GM12878 (cell line): ENCODE data around the gene ATL1. TPM values are rescaled to one million over a fixed set of nuclear protein-coding genes. Genes with fewer than 3 reads are reported as not detected.

Experiments
- ATAC-seq: fragments of 200-7000 bp; cut with Tn5 transposase; 3 replicates; pipeline ENCODE4 v1.9.1; 2020; ENCODE audit warnings: mild to moderate bottlenecking, moderate library complexity
- BruUV-seq: library from RNA; stranded (reverse); fragments of 400-500 nt; replicated peaks from 2 replicates; lab custom pipeline; 2021; lab: Mats Ljungman, UMichigan
- CTCF ChIA-PET: fragments of 300-600 bp; sonication (Branson Sonifier 250); formaldehyde crosslinking; extraction: SDS; loops from one replicate; lab custom pipeline; 2021; ENCODE audit warnings: inconsistent platforms; lab: Yijun Ruan, JAX
- POLR2A ChIA-PET: fragments of 350-600 bp; formaldehyde crosslinking; extraction: SDS; loops from one replicate; lab custom pipeline; 2021; ENCODE audit warnings: inconsistent platforms; lab: Charles Lee
- RAD21 ChIA-PET: fragments of 300-600 bp; sonication (Branson Sonifier 250); formaldehyde crosslinking; loops from one replicate; lab custom pipeline; 2023; ENCODE audit warnings: antibody characterized with exemption; ENCODE audit not compliant: unreplicated experiment; lab: Charles Lee
- SMC1A ChIA-PET: fragments of 300-600 bp; sonication (Branson Sonifier 250); formaldehyde crosslinking; loops from one replicate; lab custom pipeline; 2023; ENCODE audit not compliant: unreplicated experiment, uncharacterized antibody; lab: Charles Lee
- DNase-seq: peaks from one replicate; pipeline ENCODE4 v3.0.0-alpha.2; 2011; ENCODE audit warnings: low read depth, low spot score
- FAIRE-seq: peaks from 3 replicates; lab custom pipeline; 2011; peaks lifted over from hg19 to GRCh38; lab: Jason Lieb, UNC
- H2AFZ ChIP-seq: 2 replicates; pipeline ENCODE4 v1.6.0; 2011; ENCODE audit warnings: low read depth, low read length, control low read depth; ENCODE audit not compliant: control insufficient read depth
- H3K27ac ChIP-seq: 2 replicates; pipeline ENCODE4 v1.5.1; 2011; ENCODE audit warnings: control low read depth; ENCODE audit not compliant: control insufficient read depth, insufficient read depth
- H3K27me3 ChIP-seq, 2 experiments: replicated peaks in 1 of 2; 2 replicates each; pipeline versions ENCODE4 v1.6.0 to v1.6.1; 2011; ENCODE audit warnings: low read length in 1 of 2; ENCODE audit not compliant: control insufficient read depth in 2 of 2, insufficient read depth in 2 of 2
- H3K36me3 ChIP-seq, 2 experiments: 2 replicates each; pipeline ENCODE4 v1.5.1; 2011; ENCODE audit warnings: low read length in 1 of 2; ENCODE audit not compliant: control insufficient read depth in 2 of 2, insufficient read depth in 2 of 2
- H3K4me1 ChIP-seq: 2 replicates; pipeline ENCODE4 v1.6.1; 2011; ENCODE audit warnings: mild to moderate bottlenecking, low read length, moderate library complexity, mixed read lengths; ENCODE audit not compliant: control insufficient read depth, insufficient read depth
- H3K4me2 ChIP-seq: 2 replicates; pipeline ENCODE4 v1.6.0; 2011; ENCODE audit warnings: control low read depth; ENCODE audit not compliant: control insufficient read depth, insufficient read depth
- H3K4me3 ChIP-seq: fragments of 200-600 bp; sonication (generic); 2 replicates; pipeline ENCODE4 v1.5.1; 2016
- H3K79me2 ChIP-seq: 2 replicates; pipeline ENCODE4 v1.6.0; 2011; ENCODE audit warnings: low read length; ENCODE audit not compliant: control insufficient read depth, insufficient read depth
- H3K9ac ChIP-seq: 2 replicates; pipeline ENCODE4 v1.8.0; 2011; ENCODE audit warnings: low read length, control low read depth, mixed read lengths; ENCODE audit not compliant: control insufficient read depth, insufficient read depth
- H3K9me3 ChIP-seq: replicated peaks from 3 replicates; pipeline ENCODE4 v1.5.1; 2011; ENCODE audit warnings: mild to moderate bottlenecking, low read length; ENCODE audit not compliant: control insufficient read depth, insufficient read depth
- H4K20me1 ChIP-seq: 2 replicates; pipeline ENCODE4 v1.6.0; 2011; ENCODE audit not compliant: control insufficient read depth, insufficient read depth
- BACH1 ChIP-seq: fragments of 450-650 bp; IDR thresholded peaks from 2 replicates; pipeline ENCODE4 v1.6.1; 2017; ENCODE audit warnings: mild to moderate bottlenecking, borderline replicate concordance
- CBX5 ChIP-seq: sonication (generic); IDR thresholded peaks from 2 replicates; pipeline ENCODE4 v1.6.1; 2016; ENCODE audit warnings: low read depth, moderate library complexity, mild to moderate bottlenecking, inconsistent platforms
- EP300 ChIP-seq, 2 experiments: fragments of 150-350 bp in 1 of 2; IDR thresholded peaks; 2 replicates each; pipeline ENCODE4 v1.6.1; 2011 to 2012; ENCODE audit warnings: low read depth in 2 of 2, low read length in 2 of 2, borderline replicate concordance in 1 of 2, improper control_type of control experiment in 1 of 2, inconsistent platforms in 1 of 2; ENCODE audit not compliant: control insufficient read depth in 1 of 2
- ETV6 ChIP-seq, 2 experiments: fragments of 450-650 bp in 1 of 2; IDR thresholded peaks in 1 of 2; conservative IDR thresholded peaks in 1 of 2; 2 replicates each; pipeline ENCODE4 v1.6.1; 2014; ENCODE audit warnings: antibody characterized with exemption in 1 of 2, borderline replicate concordance in 1 of 2, low read depth in 1 of 2, mild to moderate bottlenecking in 1 of 2, moderate library complexity in 1 of 2
- EZH2 ChIP-seq: IDR thresholded peaks from 2 replicates; pipeline ENCODE4 v1.6.1; 2012; ENCODE audit warnings: low read depth, mild to moderate bottlenecking, control low read depth, inconsistent platforms, low read length, borderline replicate concordance; ENCODE audit not compliant: control insufficient read depth
- FOXK2 ChIP-seq: fragments of 450-650 bp; IDR thresholded peaks from 2 replicates; pipeline ENCODE4 v1.6.1; 2017; ENCODE audit warnings: mild to moderate bottlenecking, moderate library complexity
- SMAD1 ChIP-seq: fragments of 450-650 bp; IDR thresholded peaks from 2 replicates; pipeline ENCODE4 v1.6.1; 2018; ENCODE audit warnings: mild to moderate bottlenecking, low read depth; ENCODE audit not compliant: partially characterized antibody
- SREBF1 ChIP-seq: IDR thresholded peaks from 2 replicates; pipeline ENCODE4 v1.6.1; 2012; ENCODE audit warnings: mild to moderate bottlenecking, low read length
- SREBF2 ChIP-seq: IDR thresholded peaks from 2 replicates; pipeline ENCODE4 v1.6.1; 2012; ENCODE audit warnings: mild to moderate bottlenecking, low read length
- STAT1 ChIP-seq: fragments of 450-650 bp; conservative IDR thresholded peaks from 2 replicates; pipeline ENCODE4 v1.6.1; 2014; ENCODE audit warnings: antibody characterized with exemption, mild to moderate bottlenecking
- YY1 ChIP-seq: IDR thresholded peaks from 2 replicates; pipeline ENCODE4 v1.6.1; 2011; ENCODE audit warnings: low read depth, mild to moderate bottlenecking, low read length
- ZNF207 ChIP-seq: fragments of 450-650 bp; IDR thresholded peaks from 2 replicates; pipeline ENCODE4 v1.6.1; 2014; ENCODE audit warnings: antibody characterized with exemption, mild to moderate bottlenecking, borderline replicate concordance
- ZNF217 ChIP-seq: fragments of 450-650 bp; IDR thresholded peaks from 2 replicates; pipeline ENCODE4 v1.6.1; 2017; ENCODE audit warnings: antibody characterized with exemption, mild to moderate bottlenecking
- ZNF274 ChIP-seq: IDR thresholded peaks from one replicate; pipeline ENCODE4 v1.8.0; 2011; ENCODE audit not compliant: insufficient read length, insufficient read depth
- ZZZ3 ChIP-seq: IDR thresholded peaks from 2 replicates; pipeline ENCODE4 v1.6.1; 2011; ENCODE audit warnings: low read depth; ENCODE audit not compliant: control insufficient read depth, insufficient read length
- WGBS: methylation state at CpG from one replicate; pipeline ENCODE4 v1.1.6; 2016; ENCODE audit warnings: low lambda C conversion rate; ENCODE audit not compliant: insufficient replicate concordance, insufficient coverage; ENCODE audit errors: missing lambda C conversion rate; 5-methylcytosine and 5-hydroxymethylcytosine counted together
- in situ Hi-C: fragments of 300-500 bp; cut with MboI; formaldehyde crosslinking; loops from 9 replicates; pipeline ENCODE4 v1.14.3; 2018; ENCODE audit warnings: mixed read lengths
- intact Hi-C: fragments of 100-400 bp; cut with micrococcal nuclease; formaldehyde crosslinking; loops from one replicate; pipeline ENCODE4 v1.14.2; 2022; ENCODE audit not compliant: unreplicated experiment
- polyA plus RNA-seq, 11 experiments: library from polyadenylated mRNA; depleted of rRNA in 4 of 11; unstranded in 6 of 11; stranded (reverse) in 5 of 11; fragments of >200 nt; fragmentation: Nextera tagmentation in 4 of 11; fragmentation: Illumina TruSeq in 1 of 11; extraction: Ambion mirVana in 4 of 11; extraction: Trizol in 1 of 11; gene quantifications; 1 replicate in 1 of 11; 2 replicates in 10 of 11; pipeline versions ENCODE4 v1.2.1 to v1.2.3, GENCODE V29; 2011 to 2016; ENCODE audit warnings: inconsistent platforms in 2 of 11, missing spikeins in 2 of 11, low read depth in 1 of 11
- total RNA-seq, 4 experiments: library from RNA; depleted of rRNA in 3 of 4; stranded (reverse); fragments of >200 nt in 3 of 4; fragmentation: Illumina TruSeq in 1 of 4; extraction: Trizol in 1 of 4; gene quantifications; 2 replicates each; pipeline versions ENCODE4 v1.2.1 to v1.2.3, GENCODE V29; 2013 to 2021
- TF ChIP-seq, protein P1 (sequence below): fragments of 450-650 bp; formaldehyde crosslinking; IDR thresholded peaks from 2 replicates; pipeline ENCODE4 v1.4.0; 2022; ENCODE audit warnings: mild to moderate bottlenecking, moderate library complexity
- TF ChIP-seq, protein P2 (sequence below): fragments of 450-650 bp; IDR thresholded peaks from 2 replicates; pipeline ENCODE4 v1.6.1; 2017; ENCODE audit warnings: mild to moderate bottlenecking, moderate library complexity

ATL1 gene
- total and polyA plus RNA-seq, 10 of the 15 experiments (the other 5 are each of a cell fraction or from before 2014, with no cell fraction given): 0.11 to 1.2 (median 0.58) TPM; not detected in 1

DNA sequence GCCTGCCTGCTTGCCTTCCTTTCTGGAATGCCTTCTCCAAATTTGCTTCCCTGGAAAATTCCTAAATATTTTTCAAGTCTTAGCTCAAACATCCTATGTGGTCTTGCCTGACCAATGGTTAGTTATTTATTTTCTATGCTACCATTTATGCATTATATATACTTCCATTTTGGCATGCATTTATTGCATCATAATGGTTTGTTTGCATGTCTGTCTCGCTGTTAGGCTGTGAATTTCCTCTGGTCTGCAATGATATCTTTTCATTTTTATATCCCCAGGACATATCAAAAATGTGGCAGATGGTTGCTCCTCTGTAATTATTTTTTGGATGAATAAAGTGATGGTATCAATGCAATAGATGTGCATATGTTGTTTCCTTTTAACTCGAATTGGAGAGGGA, 30.5 kb downstream of the ATL1 start:
- intact Hi-C loops: no loop called here
- Histone ChIP-seq H3K4me3 (no peak overlapping the region), H3K79me2 (no peaks in the 10 kb centered on the region), H3K4me2 (no peak overlapping the region), H2AFZ (no peak overlapping the region), H3K36me3 (no peaks in the 10 kb centered on the region), H3K27ac (no peak overlapping the region), H3K4me1 (no peaks in the 10 kb centered on the region), H3K9ac (no peak overlapping the region), H3K27me3 (no peaks in the 10 kb centered on the region), H4K20me1 (no peaks in the 10 kb centered on the region), H3K9me3 (no peaks in the 10 kb centered on the region)
- ChIA-PET POLR2A (no interaction called here), CTCF (interaction anchor here (0.8 to 1.3 kb wide), 4 partner anchors 10 to 187 kb away, joined by 3 to 4 read pairs (median 3); no protein-coding TSS in a partner anchor), RAD21 (no interaction called here), SMC1A (interaction anchor here (0.9 to 1.7 kb wide), 3 partner anchors 11 to 87 kb away, joined by 3 to 5 read pairs (median 3); no protein-coding TSS in a partner anchor)
- ATAC-seq (no peak), DNase-seq (no peak), FAIRE-seq (no peak)
- no TSS peak for BruUV-seq
- in situ Hi-C loops: no loop called here
- 12% methylated on average over 2 of the region's 2 CpGs for WGBS
- no peak for TF ChIP-seq CBX5
- TF ChIP-seq ZNF217: no peak
- TF ChIP-seq ETV6 (conservative IDR thresholded peaks at IDR 0.05 in 1 of 2, IDR thresholded peaks at IDR 0.05 in 1 of 2; ENCODE audit: borderline replicate concordance in 1 of 2, low read depth in 1 of 2): no peak
- no peak for TF ChIP-seq ZNF274
- no peak for TF ChIP-seq ZZZ3
- no peak for TF ChIP-seq YY1
- TF ChIP-seq, protein P1, sequence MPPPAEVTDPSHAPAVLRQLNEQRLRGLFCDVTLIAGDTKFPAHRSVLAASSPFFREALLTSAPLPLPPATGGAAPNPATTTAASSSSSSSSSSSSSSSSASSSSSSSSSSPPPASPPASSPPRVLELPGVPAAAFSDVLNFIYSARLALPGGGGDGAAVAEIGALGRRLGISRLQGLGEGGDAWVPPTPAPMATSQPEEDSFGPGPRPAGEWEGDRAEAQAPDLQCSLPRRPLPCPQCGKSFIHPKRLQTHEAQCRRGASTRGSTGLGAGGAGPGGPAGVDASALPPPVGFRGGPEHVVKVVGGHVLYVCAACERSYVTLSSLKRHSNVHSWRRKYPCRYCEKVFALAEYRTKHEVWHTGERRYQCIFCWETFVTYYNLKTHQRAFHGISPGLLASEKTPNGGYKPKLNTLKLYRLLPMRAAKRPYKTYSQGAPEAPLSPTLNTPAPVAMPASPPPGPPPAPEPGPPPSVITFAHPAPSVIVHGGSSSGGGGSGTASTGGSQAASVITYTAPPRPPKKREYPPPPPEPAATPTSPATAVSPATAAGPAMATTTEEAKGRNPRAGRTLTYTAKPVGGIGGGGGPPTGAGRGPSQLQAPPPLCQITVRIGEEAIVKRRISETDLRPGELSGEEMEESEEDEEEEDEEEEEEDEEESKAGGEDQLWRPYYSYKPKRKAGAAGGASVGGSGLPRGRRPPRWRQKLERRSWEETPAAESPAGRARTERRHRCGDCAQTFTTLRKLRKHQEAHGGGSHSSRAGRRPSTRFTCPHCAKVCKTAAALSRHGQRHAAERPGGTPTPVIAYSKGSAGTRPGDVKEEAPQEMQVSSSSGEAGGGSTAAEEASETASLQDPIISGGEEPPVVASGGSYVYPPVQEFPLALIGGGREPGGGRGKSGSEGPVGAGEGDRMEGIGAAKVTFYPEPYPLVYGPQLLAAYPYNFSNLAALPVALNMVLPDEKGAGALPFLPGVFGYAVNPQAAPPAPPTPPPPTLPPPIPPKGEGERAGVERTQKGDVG: no peak
- TF ChIP-seq SMAD1: no peak
- no peak for TF ChIP-seq STAT1
- TF ChIP-seq SREBF2: no peak
- TF ChIP-seq, protein P2, sequence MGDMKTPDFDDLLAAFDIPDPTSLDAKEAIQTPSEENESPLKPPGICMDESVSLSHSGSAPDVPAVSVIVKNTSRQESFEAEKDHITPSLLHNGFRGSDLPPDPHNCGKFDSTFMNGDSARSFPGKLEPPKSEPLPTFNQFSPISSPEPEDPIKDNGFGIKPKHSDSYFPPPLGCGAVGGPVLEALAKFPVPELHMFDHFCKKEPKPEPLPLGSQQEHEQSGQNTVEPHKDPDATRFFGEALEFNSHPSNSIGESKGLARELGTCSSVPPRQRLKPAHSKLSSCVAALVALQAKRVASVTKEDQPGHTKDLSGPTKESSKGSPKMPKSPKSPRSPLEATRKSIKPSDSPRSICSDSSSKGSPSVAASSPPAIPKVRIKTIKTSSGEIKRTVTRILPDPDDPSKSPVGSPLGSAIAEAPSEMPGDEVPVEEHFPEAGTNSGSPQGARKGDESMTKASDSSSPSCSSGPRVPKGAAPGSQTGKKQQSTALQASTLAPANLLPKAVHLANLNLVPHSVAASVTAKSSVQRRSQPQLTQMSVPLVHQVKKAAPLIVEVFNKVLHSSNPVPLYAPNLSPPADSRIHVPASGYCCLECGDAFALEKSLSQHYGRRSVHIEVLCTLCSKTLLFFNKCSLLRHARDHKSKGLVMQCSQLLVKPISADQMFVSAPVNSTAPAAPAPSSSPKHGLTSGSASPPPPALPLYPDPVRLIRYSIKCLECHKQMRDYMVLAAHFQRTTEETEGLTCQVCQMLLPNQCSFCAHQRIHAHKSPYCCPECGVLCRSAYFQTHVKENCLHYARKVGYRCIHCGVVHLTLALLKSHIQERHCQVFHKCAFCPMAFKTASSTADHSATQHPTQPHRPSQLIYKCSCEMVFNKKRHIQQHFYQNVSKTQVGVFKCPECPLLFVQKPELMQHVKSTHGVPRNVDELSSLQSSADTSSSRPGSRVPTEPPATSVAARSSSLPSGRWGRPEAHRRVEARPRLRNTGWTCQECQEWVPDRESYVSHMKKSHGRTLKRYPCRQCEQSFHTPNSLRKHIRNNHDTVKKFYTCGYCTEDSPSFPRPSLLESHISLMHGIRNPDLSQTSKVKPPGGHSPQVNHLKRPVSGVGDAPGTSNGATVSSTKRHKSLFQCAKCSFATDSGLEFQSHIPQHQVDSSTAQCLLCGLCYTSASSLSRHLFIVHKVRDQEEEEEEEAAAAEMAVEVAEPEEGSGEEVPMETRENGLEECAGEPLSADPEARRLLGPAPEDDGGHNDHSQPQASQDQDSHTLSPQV: no peak
- no peak for TF ChIP-seq ZNF207
- no peak for TF ChIP-seq FOXK2
- TF ChIP-seq SREBF1: no peak
- TF ChIP-seq EZH2: no peak
- no peak for TF ChIP-seq BACH1
- TF ChIP-seq EP300 (IDR thresholded peaks at IDR 0.05; ENCODE audit: borderline replicate concordance in 1 of 2, control insufficient read depth in 1 of 2, low read depth in 2 of 2, low read length in 2 of 2): no peak
